IMR-90 (cell line): ENCODE measurements around the gene HSP90AB1. TPM values are rescaled to one million over a fixed set of nuclear protein-coding genes. Genes with fewer than 3 reads are reported as not detected.

Experiments
- ATAC-seq: fragments of 200-7000 bp; cut with Tn5 transposase; 2 replicates; pipeline ENCODE4 v1.9.1; 2020; ENCODE audit warnings: low read depth, mild to moderate bottlenecking, moderate library complexity
- BruUV-seq: library from RNA; stranded (reverse); fragments of 400-500 nt; replicated peaks from 2 replicates; lab custom pipeline; 2021; lab: Mats Ljungman, UMichigan
- CTCF ChIA-PET: fragments of 300-600 bp; formaldehyde crosslinking; extraction: SDS; loops from one replicate; lab custom pipeline; 2021; ENCODE audit warnings: antibody characterized with exemption; lab: Yijun Ruan, JAX
- POLR2A ChIA-PET: fragments of 300-600 bp; sonication (Branson Sonifier 250); formaldehyde crosslinking; loops from one replicate; lab custom pipeline; 2022; ENCODE audit warnings: antibody characterized with exemption; ENCODE audit not compliant: unreplicated experiment; lab: Charles Lee
- DNase-seq: peaks from one replicate; pipeline ENCODE4 v3.0.0; 2013
- H2AFZ ChIP-seq: replicated peaks from 2 replicates; pipeline ENCODE3; 2013; ENCODE audit warnings: low read length, mild to moderate bottlenecking; ENCODE audit not compliant: poor library complexity
- H2AK5ac ChIP-seq: 2 replicates; pipeline ENCODE4 v1.6.1; 2013; ENCODE audit warnings: low read depth, low read length, inconsistent platforms
- H2AK9ac ChIP-seq: replicated peaks from 2 replicates; pipeline ENCODE3; 2013; ENCODE audit warnings: mild to moderate bottlenecking, low read depth, low read length, moderate library complexity; ENCODE audit not compliant: poor library complexity
- H2BK120ac ChIP-seq: 2 replicates; pipeline ENCODE4 v1.6.1; 2013; ENCODE audit warnings: low read depth, low read length, inconsistent platforms
- H2BK15ac ChIP-seq: 3 replicates; pipeline ENCODE4 v1.6.1; 2013; ENCODE audit warnings: low read depth, low read length, inconsistent platforms
- H2BK20ac ChIP-seq: 2 replicates; pipeline ENCODE4 v1.6.1; 2013; ENCODE audit warnings: low read depth, mild to moderate bottlenecking, inconsistent platforms, low read length, moderate library complexity
- H2BK5ac ChIP-seq: 2 replicates; pipeline ENCODE4 v1.6.1; 2013; ENCODE audit warnings: mild to moderate bottlenecking, low read depth, low read length, inconsistent platforms; ENCODE audit not compliant: poor library complexity, severe bottlenecking
- H3K14ac ChIP-seq: replicated peaks from 2 replicates; pipeline ENCODE4 v1.6.1; 2013; ENCODE audit warnings: low read depth, low read length, inconsistent platforms
- H3K18ac ChIP-seq: 2 replicates; pipeline ENCODE4 v1.6.1; 2013; ENCODE audit warnings: low read depth, low read length, control low read depth
- H3K23ac ChIP-seq: 2 replicates; pipeline ENCODE4 v1.6.1; 2013; ENCODE audit warnings: low read depth, low read length, inconsistent platforms
- H3K27ac ChIP-seq: 2 replicates; pipeline ENCODE4 v1.5.1; 2013; ENCODE audit warnings: mild to moderate bottlenecking, control low read depth, low read length; ENCODE audit not compliant: insufficient read depth
- H3K27me3 ChIP-seq: 2 replicates; pipeline ENCODE4 v1.6.1; 2013; ENCODE audit warnings: low read length; ENCODE audit not compliant: control insufficient read depth, insufficient read depth
- H3K36me3 ChIP-seq: 2 replicates; pipeline ENCODE4 v1.6.1; 2013; ENCODE audit warnings: low read length, mixed read lengths; ENCODE audit not compliant: control insufficient read depth, insufficient read depth
- H3K4ac ChIP-seq: 2 replicates; pipeline ENCODE4 v1.6.1; 2013; ENCODE audit warnings: low read depth, low read length, inconsistent platforms
- H3K4me1 ChIP-seq: 2 replicates; pipeline ENCODE4 v1.6.1; 2013; ENCODE audit warnings: low read length, mixed read lengths; ENCODE audit not compliant: control insufficient read depth, insufficient read depth
- H3K4me2 ChIP-seq: 2 replicates; pipeline ENCODE4 v1.6.1; 2013; ENCODE audit warnings: low read depth, mild to moderate bottlenecking, control low read depth, low read length, moderate library complexity
- H3K4me3 ChIP-seq: 2 replicates; pipeline ENCODE4 v1.5.1; 2013; ENCODE audit warnings: low read depth, mild to moderate bottlenecking, control low read depth, low read length, moderate library complexity; ENCODE audit not compliant: insufficient read depth
- H3K56ac ChIP-seq: 2 replicates; pipeline ENCODE4 v1.6.1; 2013; ENCODE audit warnings: low read length, inconsistent platforms; ENCODE audit not compliant: insufficient read depth; ENCODE audit errors: extremely low read depth
- H3K79me1 ChIP-seq, 2 experiments: 2 replicates each; pipeline ENCODE4 v1.6.1; 2013; ENCODE audit warnings: low read length in 2 of 2, inconsistent platforms in 1 of 2, low read depth in 1 of 2
- H3K9ac ChIP-seq: 2 replicates; pipeline ENCODE4 v1.6.1; 2013; ENCODE audit warnings: low read depth, low read length, control low read depth
- H3K9me1 ChIP-seq: 2 replicates; pipeline ENCODE4 v1.6.1; 2013; ENCODE audit warnings: low read length, inconsistent platforms; ENCODE audit not compliant: insufficient read depth
- H3K9me3 ChIP-seq: 2 replicates; pipeline ENCODE4 v1.6.1; 2013; ENCODE audit warnings: low read length; ENCODE audit not compliant: control insufficient read depth, insufficient read depth
- H4K20me1 ChIP-seq: 2 replicates; pipeline ENCODE4 v1.6.1; 2013; ENCODE audit warnings: low read length, inconsistent platforms; ENCODE audit not compliant: insufficient read depth
- H4K5ac ChIP-seq: 2 replicates; pipeline ENCODE4 v1.6.1; 2013; ENCODE audit warnings: mild to moderate bottlenecking, low read depth, low read length, control low read depth
- H4K8ac ChIP-seq, 2 experiments: 2 replicates each; pipeline ENCODE4 v1.6.1; 2013; ENCODE audit warnings: low read depth in 2 of 2, low read length in 2 of 2, control low read depth in 1 of 2, inconsistent platforms in 1 of 2
- H4K91ac ChIP-seq: 2 replicates; pipeline ENCODE4 v1.6.1; 2013; ENCODE audit warnings: low read depth, low read length, inconsistent platforms; ENCODE audit not compliant: insufficient read depth
- CEBPB ChIP-seq: IDR thresholded peaks from 2 replicates; pipeline ENCODE4 v1.6.1; 2012; ENCODE audit warnings: low read depth, low read length, improper control_type of control experiment
- CHD1 ChIP-seq: IDR thresholded peaks from 2 replicates; pipeline ENCODE4 v1.6.1; 2012; ENCODE audit warnings: low read depth, low read length, improper control_type of control experiment
- MAZ ChIP-seq: IDR thresholded peaks from 2 replicates; pipeline ENCODE4 v1.6.1; 2012; ENCODE audit warnings: low read depth, mild to moderate bottlenecking, low read length, improper control_type of control experiment, moderate library complexity, borderline replicate concordance
- RCOR1 ChIP-seq: IDR thresholded peaks from 2 replicates; pipeline ENCODE4 v1.6.1; 2012; ENCODE audit warnings: mild to moderate bottlenecking, low read length, improper control_type of control experiment; ENCODE audit not compliant: insufficient replicate concordance
- SMC3 ChIP-seq: fragments of 150-350 bp; IDR thresholded peaks from 2 replicates; pipeline ENCODE4 v1.6.1; 2016; ENCODE audit warnings: low read depth, mild to moderate bottlenecking, antibody characterized with exemption, low read length, moderate library complexity
- WGBS, 2 experiments: methylation state at CpG; one replicate each; pipeline versions ENCODE4 v1.1.5 to v1.1.7; 2013; ENCODE audit warnings: missing lambda C conversion rate in 2 of 2; ENCODE audit not compliant: insufficient read length in 1 of 2; ENCODE audit errors: extremely low coverage in 2 of 2; 5-methylcytosine and 5-hydroxymethylcytosine counted together
- dilution Hi-C: fragments of 300-500 bp; cut with HindIII; formaldehyde crosslinking; loops from one replicate; pipeline ENCODE4 v1.14.3; 2018; ENCODE audit warnings: low sequenced_read_pairs; ENCODE audit not compliant: unreplicated experiment
- in situ Hi-C: fragments of 300-500 bp; cut with MboI; formaldehyde crosslinking; loops from 3 replicates; pipeline ENCODE4 v1.14.3; 2019; ENCODE audit warnings: low sequenced_read_pairs, inconsistent platforms, mixed read lengths
- intact Hi-C: fragments of 100-400 bp; cut with micrococcal nuclease; formaldehyde crosslinking; loops from 2 replicates; pipeline ENCODE4 v1.10.0; 2022
- polyA plus RNA-seq, 3 experiments: library from polyadenylated mRNA; depleted of rRNA; stranded (reverse); fragments of >200 nt; gene quantifications; 2 replicates each; pipeline ENCODE4 v1.2.3, GENCODE V29; 2012; ENCODE audit warnings: low replicate concordance in 1 of 3
- total RNA-seq: library from RNA; depleted of rRNA; stranded (reverse); fragments of >200 nt; gene quantifications from 2 replicates; pipeline ENCODE4 v1.2.3, GENCODE V29; 2012
- TF ChIP-seq, protein P1 (sequence below): conservative IDR thresholded peaks from 2 replicates; pipeline ENCODE4 v1.5.1; 2012; ENCODE audit warnings: mild to moderate bottlenecking, low read depth, low read length, improper control_type of control experiment
- TF ChIP-seq, protein P2 (sequence below): fragments of 150-350 bp; IDR thresholded peaks from 2 replicates; pipeline ENCODE4 v1.6.1; 2017; ENCODE audit warnings: mild to moderate bottlenecking, antibody characterized with exemption, low read length, low read depth

The HSP90AB1 gene
- total and polyA plus RNA-seq, 2 of the 4 experiments (the other 2 are of a cell fraction) = 887 to 1,307 TPM

DNA sequence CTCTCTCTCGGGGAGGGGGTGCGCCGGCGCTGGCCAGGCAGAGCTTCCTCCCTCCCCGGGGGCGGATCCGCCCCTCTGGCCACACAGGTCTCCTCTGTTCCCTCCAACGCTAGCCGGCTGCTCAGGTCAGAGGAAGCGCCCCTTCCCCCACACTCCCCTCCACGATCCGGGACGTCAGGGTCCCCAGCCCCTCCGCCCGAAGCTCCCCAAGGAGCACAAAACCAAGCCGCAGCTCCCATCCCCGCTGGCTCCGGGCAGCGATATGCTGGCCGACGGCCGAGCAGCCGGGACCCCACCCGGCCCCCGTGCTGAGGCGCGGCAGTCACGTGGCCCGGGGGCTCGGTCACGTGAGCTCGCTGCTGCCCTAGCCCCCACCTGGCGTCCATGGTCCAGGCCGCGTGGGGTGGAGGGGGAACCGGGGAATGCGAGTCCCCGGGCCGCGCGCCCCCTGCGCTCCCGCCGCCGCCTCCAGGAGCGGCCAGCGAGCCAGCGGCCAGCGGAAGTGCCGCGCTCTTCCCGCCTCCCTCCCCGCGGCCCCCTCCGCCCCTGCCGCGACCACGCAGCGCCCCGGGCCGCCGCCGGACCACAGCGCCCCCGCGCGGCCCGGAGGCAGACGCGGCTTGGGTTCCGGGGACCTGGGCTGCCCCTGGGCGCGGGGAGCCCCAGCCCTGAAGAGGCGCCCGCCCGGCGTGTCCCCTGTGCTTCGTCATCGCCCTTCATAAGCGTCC is 10.3 kb downstream of the HSP90AB1 start, which contains the start of gene SLC35B2 (continued):
- TF ChIP-seq MAZ = peak; percentile 88

DNA sequence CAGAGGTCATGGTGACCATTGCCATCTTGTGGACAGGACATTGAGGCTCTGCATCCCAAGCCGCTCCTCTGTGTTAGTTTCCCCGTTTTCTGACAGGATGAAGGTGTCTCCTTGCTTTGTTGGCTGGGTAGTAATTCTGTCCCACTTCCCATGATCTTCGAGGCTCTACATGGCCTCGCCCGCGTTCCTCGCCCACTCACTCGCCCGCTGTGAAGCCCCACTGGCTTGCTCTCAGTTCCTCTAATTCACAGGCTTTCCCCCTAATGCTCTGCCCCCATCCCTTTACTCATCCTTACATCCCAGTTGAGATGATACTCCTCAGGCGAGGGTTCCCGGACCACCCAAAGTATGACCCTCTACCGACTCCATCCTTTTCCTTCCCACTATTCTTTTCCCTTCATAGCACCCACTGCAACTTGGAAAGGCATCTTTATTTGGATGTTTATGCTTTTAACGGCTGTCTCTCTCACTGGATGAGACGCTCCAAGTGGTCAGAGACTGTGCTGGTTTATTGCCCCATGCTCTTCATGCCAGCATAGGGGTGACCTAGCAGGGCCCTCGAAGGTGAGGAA is 10.9 kb downstream of the HSP90AB1 start:
- TF ChIP-seq CHD1 (no peak), MAZ (no peak), CEBPB (no peak), RCOR1 (no peak), SMC3 (no peak)
- TF ChIP-seq, protein P1, sequence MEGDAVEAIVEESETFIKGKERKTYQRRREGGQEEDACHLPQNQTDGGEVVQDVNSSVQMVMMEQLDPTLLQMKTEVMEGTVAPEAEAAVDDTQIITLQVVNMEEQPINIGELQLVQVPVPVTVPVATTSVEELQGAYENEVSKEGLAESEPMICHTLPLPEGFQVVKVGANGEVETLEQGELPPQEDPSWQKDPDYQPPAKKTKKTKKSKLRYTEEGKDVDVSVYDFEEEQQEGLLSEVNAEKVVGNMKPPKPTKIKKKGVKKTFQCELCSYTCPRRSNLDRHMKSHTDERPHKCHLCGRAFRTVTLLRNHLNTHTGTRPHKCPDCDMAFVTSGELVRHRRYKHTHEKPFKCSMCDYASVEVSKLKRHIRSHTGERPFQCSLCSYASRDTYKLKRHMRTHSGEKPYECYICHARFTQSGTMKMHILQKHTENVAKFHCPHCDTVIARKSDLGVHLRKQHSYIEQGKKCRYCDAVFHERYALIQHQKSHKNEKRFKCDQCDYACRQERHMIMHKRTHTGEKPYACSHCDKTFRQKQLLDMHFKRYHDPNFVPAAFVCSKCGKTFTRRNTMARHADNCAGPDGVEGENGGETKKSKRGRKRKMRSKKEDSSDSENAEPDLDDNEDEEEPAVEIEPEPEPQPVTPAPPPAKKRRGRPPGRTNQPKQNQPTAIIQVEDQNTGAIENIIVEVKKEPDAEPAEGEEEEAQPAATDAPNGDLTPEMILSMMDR = no peak
- TF ChIP-seq, protein P2, sequence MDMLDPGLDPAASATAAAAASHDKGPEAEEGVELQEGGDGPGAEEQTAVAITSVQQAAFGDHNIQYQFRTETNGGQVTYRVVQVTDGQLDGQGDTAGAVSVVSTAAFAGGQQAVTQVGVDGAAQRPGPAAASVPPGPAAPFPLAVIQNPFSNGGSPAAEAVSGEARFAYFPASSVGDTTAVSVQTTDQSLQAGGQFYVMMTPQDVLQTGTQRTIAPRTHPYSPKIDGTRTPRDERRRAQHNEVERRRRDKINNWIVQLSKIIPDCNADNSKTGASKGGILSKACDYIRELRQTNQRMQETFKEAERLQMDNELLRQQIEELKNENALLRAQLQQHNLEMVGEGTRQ = no peak
- intact Hi-C loops (no loop called here), in situ Hi-C loops (no loop called here), dilution Hi-C loops (no loop called here)
- peak overlapping the region; percentile 94 for H2BK120ac ChIP-seq
- peak overlapping the region; percentile 94 for H3K9ac ChIP-seq
- H3K18ac ChIP-seq = peak overlapping the region; percentile 83
- BruUV-seq = no TSS peak
- H3K4ac ChIP-seq = peak overlapping the region; percentile 97
- H3K56ac ChIP-seq = peak overlapping the region; percentile 61
- ChIA-PET POLR2A (interaction anchor here (2.0 kb wide), 1 partner anchor 11 kb away, joined by 27 read pairs; the partner anchor contains the start of gene HSP90AB1), CTCF (no interaction called here)
- H3K23ac ChIP-seq = peak overlapping the region; percentile 99
- peak overlapping the region; percentile 80 for H2AK9ac ChIP-seq
- peaks cover 14% of the 10 kb centered on the region for H3K4me1 ChIP-seq
- peak overlapping the region; percentile 72; the same call in 2 of the 3 replicates for H2BK15ac ChIP-seq
- peaks cover 14 to 63% of the 10 kb centered on the region in 2 experiments for H3K79me1 ChIP-seq
- H2AK5ac ChIP-seq = peak overlapping the region; percentile 86; the same call in 1 of the 2 replicates
- H3K4me3 ChIP-seq = peak overlapping the region; percentile 94
- H4K20me1 ChIP-seq = peaks cover 39% of the 10 kb centered on the region
- peaks cover 36% of the 10 kb centered on the region for H3K36me3 ChIP-seq
- H3K9me1 ChIP-seq = peaks cover 13% of the 10 kb centered on the region
- no peak for DNase-seq
- H2AFZ ChIP-seq = peak overlapping the region; percentile 98
- no peak for ATAC-seq
- H4K91ac ChIP-seq = peak overlapping the region; percentile 64
- peak overlapping the region; percentile 98 for H3K4me2 ChIP-seq
- WGBS, 2 experiments = 44% methylated on average over 10 of the region's 15 CpGs; no CpG with 5 or more reads in 1 of the 2 experiments
- H3K27me3 ChIP-seq = no peaks in the 10 kb centered on the region
- H2BK20ac ChIP-seq = no peak overlapping the region; the same call in 1 of the 2 replicates
- H3K14ac ChIP-seq = peak overlapping the region; percentile 100
- H3K9me3 ChIP-seq = no peaks in the 10 kb centered on the region
- H3K27ac ChIP-seq = peak overlapping the region; percentile 91
- peak overlapping the region; percentile 94 to 98 for H4K8ac ChIP-seq
- H4K5ac ChIP-seq = peak overlapping the region; percentile 98
- H2BK5ac ChIP-seq = peak overlapping the region; percentile 89
